Islet precursor cell (in vitro differentiated cells): ENCODE measurements around the gene BCL2.
"Not testable (repeated sequence)": the region's sequence is repeated elsewhere in the genome, so short reads cannot be mapped to it uniquely, and the experiment has no call there.

ENCODE experiments used
- DNase-seq: peaks from one replicate; pipeline ENCODE4 v3.0.0-alpha.2; 2018

Gene BCL2

GRCh38 chr18:63229971-63230370 lies 89.6 kb downstream of the BCL2 start:
- no peak for DNase-seq

GRCh38 chr18:63225434-63225833 lies 94.1 kb downstream of the BCL2 start:
- DNase-seq, result no peak

- no peak for DNase-seq
These were observed 94.9 kb downstream of the BCL2 start for GRCh38 chr18:63224630-63225029.

- DNase-seq, result no peak
These were observed 95.7 kb downstream of the BCL2 start for GRCh38 chr18:63223837-63224236.

- DNase-seq, result no peak
These were observed 98.7 kb downstream of the BCL2 start for GRCh38 chr18:63220903-63221302.

GRCh38 chr18:63218472-63218871 lies 101.1 kb downstream of the BCL2 start:
- no peak for DNase-seq

GRCh38 chr18:63216516-63217311 lies 102.9 kb downstream of the BCL2 start:
- DNase-seq, result no peak

GRCh38 chr18:63213936-63214671 lies 105.5 kb downstream of the BCL2 start:
- DNase-seq, result no peak

- DNase-seq, result no peak
These were observed 106.2 kb downstream of the BCL2 start for GRCh38 chr18:63213331-63213900.

- DNase-seq, result no peak
These were observed 109.0 kb downstream of the BCL2 start for GRCh38 chr18:63210521-63210920.

- DNase-seq, result no peak
These were observed 110.9 kb downstream of the BCL2 start for GRCh38 chr18:63208676-63209075.

- DNase-seq, result no peak
These were observed 111.7 kb downstream of the BCL2 start for GRCh38 chr18:63207835-63208234.

- DNase-seq, result no peak
These were observed 112.3 kb downstream of the BCL2 start for GRCh38 chr18:63207143-63207790.

- DNase-seq, result no peak
These were observed 113.0 kb downstream of the BCL2 start for GRCh38 chr18:63206433-63207142.

GRCh38 chr18:63205791-63206252 lies 113.7 kb downstream of the BCL2 start:
- DNase-seq, result no peak

GRCh38 chr18:63203497-63203896 lies 116.1 kb downstream of the BCL2 start:
- no peak for DNase-seq

GRCh38 chr18:63202828-63203227 lies 116.7 kb downstream of the BCL2 start:
- DNase-seq, result no peak

- not testable (repeated sequence) for DNase-seq
These were observed 118.1 kb downstream of the BCL2 start for GRCh38 chr18:63201456-63201855.

- DNase-seq, result no peak
These were observed 119.8 kb downstream of the BCL2 start for GRCh38 chr18:63199743-63200241.

GRCh38 chr18:63198868-63199742 lies 120.5 kb downstream of the BCL2 start:
- DNase-seq, result no peak

GRCh38 chr18:63198098-63198760 lies 121.3 kb downstream of the BCL2 start:
- no peak for DNase-seq
